GM10266 (cell line): ENCODE measurements around the gene AGO3.

Experiments
- DNase-seq: peaks from one replicate; pipeline ENCODE4 v3.0.0; 2012; ENCODE audit errors: extremely low spot score
- TF ChIP-seq, protein P1 (sequence below): IDR thresholded peaks from 2 replicates; pipeline ENCODE4 v1.5.1; 2012; ENCODE audit warnings: mild to moderate bottlenecking, low read depth; ENCODE audit not compliant: control insufficient read depth, insufficient read depth; ENCODE audit errors: missing control alignments

The AGO3 gene

DNA sequence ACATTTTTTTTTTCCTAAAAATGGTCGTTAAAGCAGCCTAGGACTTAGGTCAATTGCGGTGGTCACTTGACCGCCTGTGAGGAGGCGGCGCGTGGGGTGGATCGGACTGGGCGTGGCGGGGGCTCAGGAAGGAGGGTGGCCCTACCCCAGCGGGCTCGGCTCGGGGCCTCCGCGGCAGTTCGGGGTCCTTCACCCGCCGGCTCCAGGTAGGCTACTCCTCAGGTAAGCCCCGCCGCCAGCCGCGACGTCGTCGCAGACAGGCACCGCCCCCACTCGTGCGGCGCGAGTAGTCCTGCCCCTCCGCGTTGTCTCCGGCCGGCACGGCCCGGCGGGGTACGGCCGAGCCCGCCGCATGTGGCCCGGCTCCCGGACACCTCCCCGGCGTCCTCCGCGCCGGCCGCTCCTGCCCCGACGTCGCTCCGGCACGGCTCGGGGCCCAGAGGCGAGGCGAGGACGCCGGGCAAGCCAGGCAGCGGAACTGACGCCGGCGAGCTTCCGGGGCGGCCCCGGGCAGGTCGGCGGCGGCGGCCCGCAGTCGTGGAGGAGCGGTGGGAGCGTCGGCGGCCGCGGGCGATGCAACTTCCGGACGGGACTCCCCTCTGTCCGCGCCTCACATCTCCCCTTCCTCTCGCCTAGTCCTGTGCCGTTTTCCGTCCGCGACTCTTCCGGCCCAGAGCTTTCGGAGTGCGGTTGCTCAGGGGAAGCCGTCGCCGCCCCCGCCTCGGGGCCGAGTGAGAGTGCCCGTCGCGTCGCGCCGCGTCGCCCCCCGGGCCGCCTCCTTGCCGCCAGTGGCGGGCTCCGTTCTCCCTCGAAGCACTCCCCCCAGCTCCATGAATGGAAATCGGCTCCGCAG lies at the start of gene AGO3:
AGO3 (plus strand) TSS at position 513 of the 853 bp plus-strand sequence; CDS start at position 835, 322 bp downstream.
- TF ChIP-seq, protein P1, sequence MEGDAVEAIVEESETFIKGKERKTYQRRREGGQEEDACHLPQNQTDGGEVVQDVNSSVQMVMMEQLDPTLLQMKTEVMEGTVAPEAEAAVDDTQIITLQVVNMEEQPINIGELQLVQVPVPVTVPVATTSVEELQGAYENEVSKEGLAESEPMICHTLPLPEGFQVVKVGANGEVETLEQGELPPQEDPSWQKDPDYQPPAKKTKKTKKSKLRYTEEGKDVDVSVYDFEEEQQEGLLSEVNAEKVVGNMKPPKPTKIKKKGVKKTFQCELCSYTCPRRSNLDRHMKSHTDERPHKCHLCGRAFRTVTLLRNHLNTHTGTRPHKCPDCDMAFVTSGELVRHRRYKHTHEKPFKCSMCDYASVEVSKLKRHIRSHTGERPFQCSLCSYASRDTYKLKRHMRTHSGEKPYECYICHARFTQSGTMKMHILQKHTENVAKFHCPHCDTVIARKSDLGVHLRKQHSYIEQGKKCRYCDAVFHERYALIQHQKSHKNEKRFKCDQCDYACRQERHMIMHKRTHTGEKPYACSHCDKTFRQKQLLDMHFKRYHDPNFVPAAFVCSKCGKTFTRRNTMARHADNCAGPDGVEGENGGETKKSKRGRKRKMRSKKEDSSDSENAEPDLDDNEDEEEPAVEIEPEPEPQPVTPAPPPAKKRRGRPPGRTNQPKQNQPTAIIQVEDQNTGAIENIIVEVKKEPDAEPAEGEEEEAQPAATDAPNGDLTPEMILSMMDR, result no peak
- DNase-seq, result peak; percentile 94

DNA sequence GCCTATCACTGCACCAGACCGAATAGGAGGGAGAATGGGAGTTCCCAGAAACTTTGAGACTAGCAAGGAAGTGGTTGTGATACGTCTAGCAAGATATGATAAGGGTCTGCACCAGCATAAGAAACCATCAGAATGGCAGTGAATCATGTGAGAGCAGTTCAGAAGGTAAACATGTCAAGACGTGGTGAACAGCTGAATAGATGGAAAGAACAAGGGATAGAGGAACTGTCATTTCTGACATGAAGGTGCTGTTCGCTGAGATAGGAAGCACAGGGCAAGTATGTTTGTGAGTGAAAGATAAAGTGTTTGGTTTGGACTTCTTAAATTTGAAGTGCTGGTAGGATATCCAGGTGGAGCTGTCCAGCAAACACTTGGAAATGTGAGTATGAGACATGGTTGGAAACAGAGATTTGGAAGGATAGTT lies 49.0 kb upstream of the AGO3 start:
- no peak for DNase-seq
- TF ChIP-seq, protein P1, result no peak

DNA sequence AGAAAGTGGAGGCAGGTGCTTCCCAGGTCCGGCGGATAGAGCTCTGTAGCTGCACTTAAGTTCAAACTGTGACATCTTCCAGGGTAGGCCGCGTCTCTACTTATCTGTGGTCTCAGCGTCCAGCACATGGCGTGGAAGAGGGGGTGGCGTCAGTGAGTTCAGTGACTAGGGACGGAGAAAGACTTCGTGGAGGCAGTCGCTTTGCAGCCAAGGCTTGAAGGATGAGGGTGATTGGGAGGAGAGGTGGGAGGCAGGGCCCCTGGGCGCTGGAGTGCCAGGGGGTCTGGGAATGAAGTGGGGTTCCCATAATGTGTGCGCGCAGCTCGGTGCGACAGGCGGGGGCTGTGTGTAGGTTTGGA lies 48.3 kb upstream of the AGO3 start:
- DNase-seq, result no peak
- TF ChIP-seq, protein P1, result no peak

DNA sequence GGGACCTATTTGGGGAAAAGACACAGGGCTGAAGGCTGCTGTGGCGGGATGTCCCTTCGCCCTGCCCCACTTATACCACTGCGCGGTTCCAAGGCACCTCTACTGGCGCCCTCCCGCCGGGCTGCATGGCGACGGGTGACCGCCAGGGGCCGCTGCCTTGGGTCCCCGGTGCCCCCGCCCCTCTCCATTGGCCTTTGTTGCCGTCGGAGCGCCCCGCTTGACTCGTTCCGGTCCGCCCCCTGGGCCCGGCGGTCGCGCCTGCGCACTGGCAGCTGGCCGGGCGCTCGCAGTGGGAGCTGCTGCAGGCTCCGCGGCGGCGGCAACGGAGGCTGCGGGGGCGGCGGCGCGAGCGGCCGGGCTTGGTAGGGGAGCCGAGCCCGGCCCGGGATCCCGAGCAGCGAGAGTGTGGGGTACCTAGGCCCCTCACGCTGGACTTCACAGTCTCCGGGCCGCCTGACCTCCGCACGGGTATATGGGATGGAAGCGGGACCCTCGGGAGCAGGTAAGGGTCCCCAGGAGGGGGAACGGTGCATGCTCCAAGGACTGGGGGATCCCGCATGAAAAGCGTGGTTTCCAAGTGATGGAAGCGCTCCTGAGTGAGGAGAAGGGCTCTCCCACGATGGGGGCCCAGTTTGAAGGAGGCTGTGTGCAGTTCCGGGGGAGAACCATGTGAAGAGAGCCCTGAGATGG lies 47.8 kb upstream of the AGO3 start, which contains the start of gene AGO1:
AGO1 (plus strand) TSS at position 265 of the 690 bp plus-strand sequence; CDS start at position 478, 213 bp downstream.
- TF ChIP-seq, protein P1, result peak; percentile 99
- DNase-seq, result peak; percentile 99

DNA sequence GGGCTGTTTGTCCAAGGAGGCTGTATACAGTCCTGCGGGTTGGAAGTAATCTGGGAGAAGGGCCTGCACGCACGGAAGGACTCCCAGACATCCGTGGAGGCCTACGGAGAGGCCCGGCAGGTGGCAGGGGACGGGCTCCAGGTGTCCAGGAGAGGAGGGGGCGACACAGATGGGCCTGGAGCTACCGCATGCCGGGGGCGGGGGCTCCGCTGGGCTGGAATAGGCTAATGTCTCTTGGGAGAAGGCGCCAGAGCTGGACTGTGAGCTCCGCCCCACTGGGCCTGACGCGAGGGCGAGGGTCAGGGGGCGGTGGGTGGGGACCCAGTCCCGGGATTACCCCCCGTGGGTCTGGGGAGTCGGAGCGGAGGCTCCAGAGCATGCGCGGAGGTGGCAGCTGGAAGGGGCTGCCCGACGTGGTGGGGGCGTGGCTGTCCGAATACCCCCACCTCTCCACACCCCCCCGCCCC lies 47.2 kb upstream of the AGO3 start:
- TF ChIP-seq, protein P1, result no peak
- DNase-seq, result peak; percentile 83

DNA sequence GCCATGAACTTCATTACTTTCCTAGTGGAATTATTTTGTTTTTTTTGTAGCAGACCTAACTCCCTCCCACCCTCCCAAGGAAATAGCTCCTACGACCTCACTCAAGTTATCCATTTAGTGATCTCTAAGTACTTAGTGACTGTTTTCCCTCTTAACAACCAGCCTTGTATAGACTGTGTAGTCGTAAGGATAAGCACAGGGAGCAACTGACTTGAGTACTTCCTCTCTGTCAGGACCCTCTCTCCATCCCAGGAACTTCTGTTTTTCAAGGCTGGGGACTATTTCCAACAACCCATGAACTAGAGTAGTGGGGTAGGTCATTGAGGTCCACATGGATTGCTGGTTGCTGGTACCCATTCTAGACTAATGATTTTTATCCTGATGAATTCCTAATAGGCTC lies 46.0 kb upstream of the AGO3 start:
- TF ChIP-seq, protein P1, result no peak
- DNase-seq, result no peak
